Measurements from ENCODE around the gene CTNNA2.

The CTNNA2 gene

GRCh38 chr2:79630972-79631557, 118.2 kb downstream of the CTNNA2 start:
- no peaks in the 10 kb centered on the region for H3K4me1 ChIP-seq (ENCODE audit: control insufficient read depth in 2 of 2, insufficient read depth in 2 of 2, low read length in 2 of 2)
- no peaks in the 10 kb centered on the region for H3K27me3 ChIP-seq (ENCODE audit: control insufficient read depth in 2 of 2, insufficient read depth in 2 of 2, low read length in 2 of 2)
- H3K9me3 ChIP-seq (ENCODE audit: control insufficient read depth in 2 of 2, low read length in 2 of 2), result no peaks in the 10 kb centered on the region
- no peak overlapping the region for H3K4me3 ChIP-seq (ENCODE audit: low read length in 2 of 2)
- no peak overlapping the region for H3K27ac ChIP-seq (ENCODE audit: low read depth in 2 of 2, low read length in 2 of 2)
- H3K9ac ChIP-seq (ENCODE audit: low read depth in 1 of 2, low read length in 2 of 2), result no peak overlapping the region
- H3K36me3 ChIP-seq (ENCODE audit: control insufficient read depth in 2 of 2, insufficient read depth in 2 of 2, low read length in 2 of 2), result no peaks in the 10 kb centered on the region

DNA sequence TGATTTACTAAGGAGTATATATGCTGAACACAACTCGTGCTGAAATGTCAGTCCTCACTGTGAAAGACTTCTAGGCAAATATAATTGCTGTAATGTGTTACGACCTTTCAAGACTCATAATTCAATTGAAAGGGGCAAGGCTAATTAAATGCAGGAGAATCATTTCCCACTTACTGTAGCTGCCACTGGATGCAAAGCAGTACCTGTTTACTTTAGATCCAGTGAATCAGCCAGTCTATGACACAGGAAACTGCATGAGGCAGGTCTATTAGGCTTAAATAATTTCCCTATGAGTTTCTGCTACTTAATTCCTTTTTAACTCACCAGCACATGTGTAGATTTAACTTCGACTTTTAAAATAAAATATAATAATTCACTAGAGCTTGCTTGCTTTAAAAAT, 125.6 kb downstream of the CTNNA2 start:
- no peak overlapping the region for H3K4me3 ChIP-seq (ENCODE audit: low read length in 2 of 2)
- H3K27me3 ChIP-seq (ENCODE audit: control insufficient read depth in 2 of 2, insufficient read depth in 2 of 2, low read length in 2 of 2), result no peaks in the 10 kb centered on the region
- no peaks in the 10 kb centered on the region for H3K36me3 ChIP-seq (ENCODE audit: control insufficient read depth in 2 of 2, insufficient read depth in 2 of 2, low read length in 2 of 2)
- no peaks in the 10 kb centered on the region for H3K4me1 ChIP-seq (ENCODE audit: control insufficient read depth in 2 of 2, insufficient read depth in 2 of 2, low read length in 2 of 2)
- H3K27ac ChIP-seq (ENCODE audit: low read depth in 2 of 2, low read length in 2 of 2), result no peak overlapping the region
- no peaks in the 10 kb centered on the region for H3K9me3 ChIP-seq (ENCODE audit: control insufficient read depth in 2 of 2, low read length in 2 of 2)
- H3K9ac ChIP-seq (ENCODE audit: low read depth in 1 of 2, low read length in 2 of 2), result no peak overlapping the region

DNA sequence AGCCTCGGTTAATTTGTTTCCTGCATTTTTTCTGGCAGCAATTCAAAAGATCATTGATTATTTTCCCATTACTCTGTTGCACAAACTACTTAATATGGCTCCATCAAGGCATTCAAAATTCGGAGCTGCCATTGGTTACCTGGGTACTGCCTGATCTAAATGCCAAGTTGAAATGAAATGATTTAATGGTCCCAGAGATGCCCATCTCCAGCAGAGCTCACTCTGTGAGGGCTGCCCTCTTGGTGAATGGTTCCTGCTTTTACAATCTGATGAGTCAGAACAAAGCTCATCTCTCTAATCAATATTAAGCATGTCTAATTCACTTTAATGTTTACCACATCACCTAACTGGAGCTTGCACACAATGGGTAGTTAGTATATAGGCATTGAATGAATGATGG, 126.1 kb downstream of the CTNNA2 start:
- no peaks in the 10 kb centered on the region for H3K9me3 ChIP-seq (ENCODE audit: control insufficient read depth in 2 of 2, low read length in 2 of 2)
- H3K4me1 ChIP-seq (ENCODE audit: control insufficient read depth in 2 of 2, insufficient read depth in 2 of 2, low read length in 2 of 2), result no peaks in the 10 kb centered on the region
- H3K27ac ChIP-seq (ENCODE audit: low read depth in 2 of 2, low read length in 2 of 2), result no peak overlapping the region
- no peaks in the 10 kb centered on the region for H3K36me3 ChIP-seq (ENCODE audit: control insufficient read depth in 2 of 2, insufficient read depth in 2 of 2, low read length in 2 of 2)
- no peak overlapping the region for H3K9ac ChIP-seq (ENCODE audit: low read depth in 1 of 2, low read length in 2 of 2)
- H3K4me3 ChIP-seq (ENCODE audit: low read length in 2 of 2), result no peak overlapping the region
- no peaks in the 10 kb centered on the region for H3K27me3 ChIP-seq (ENCODE audit: control insufficient read depth in 2 of 2, insufficient read depth in 2 of 2, low read length in 2 of 2)

DNA sequence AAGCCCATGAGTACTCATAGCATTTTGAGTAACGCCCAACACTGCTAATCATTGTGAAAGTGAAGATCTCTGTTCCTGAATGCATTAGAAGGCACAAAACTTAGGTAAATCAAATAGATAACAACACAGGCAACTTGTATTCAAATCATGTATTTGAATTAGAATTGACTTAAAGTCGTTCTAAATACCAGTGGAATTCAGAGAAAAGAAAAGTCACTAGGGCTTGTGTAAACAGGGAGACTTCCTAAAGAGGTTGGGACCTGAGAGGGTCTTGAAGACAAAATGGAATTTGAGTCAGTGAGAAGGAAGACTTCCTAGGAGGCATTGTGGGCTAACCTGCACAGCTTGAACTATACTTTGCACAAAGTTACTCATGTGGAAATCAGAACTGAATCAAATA, 127.2 kb downstream of the CTNNA2 start:
- Histone ChIP-seq H3K27me3 (ENCODE audit: control insufficient read depth in 2 of 2, insufficient read depth in 2 of 2, low read length in 2 of 2) (no peaks in the 10 kb centered on the region), H3K27ac (ENCODE audit: low read depth in 2 of 2, low read length in 2 of 2) (no peak overlapping the region), H3K36me3 (ENCODE audit: control insufficient read depth in 2 of 2, insufficient read depth in 2 of 2, low read length in 2 of 2) (no peaks in the 10 kb centered on the region)

GRCh38 chr2:79649531-79649930, 136.7 kb downstream of the CTNNA2 start:
- H3K4me3 ChIP-seq (ENCODE audit: low read length in 2 of 2), result no peak overlapping the region
- no peaks in the 10 kb centered on the region for H3K27me3 ChIP-seq (ENCODE audit: control insufficient read depth in 2 of 2, insufficient read depth in 2 of 2, low read length in 2 of 2)
- no peaks in the 10 kb centered on the region for H3K4me1 ChIP-seq (ENCODE audit: control insufficient read depth in 2 of 2, insufficient read depth in 2 of 2, low read length in 2 of 2)
- no peak overlapping the region for H3K27ac ChIP-seq (ENCODE audit: low read depth in 2 of 2, low read length in 2 of 2)
- H3K36me3 ChIP-seq (ENCODE audit: control insufficient read depth in 2 of 2, insufficient read depth in 2 of 2, low read length in 2 of 2), result no peaks in the 10 kb centered on the region
- H3K9ac ChIP-seq (ENCODE audit: low read depth in 1 of 2, low read length in 2 of 2), result no peak overlapping the region
- no peaks in the 10 kb centered on the region for H3K9me3 ChIP-seq (ENCODE audit: control insufficient read depth in 2 of 2, low read length in 2 of 2)

More for the DNA sequence above, 127.2 kb downstream of the CTNNA2 start:
- H3K9ac ChIP-seq (ENCODE audit: low read depth in 1 of 2, low read length in 2 of 2), result no peak overlapping the region
- no peak overlapping the region for H3K4me3 ChIP-seq (ENCODE audit: low read length in 2 of 2)
- H3K9me3 ChIP-seq (ENCODE audit: control insufficient read depth in 2 of 2, low read length in 2 of 2), result no peaks in the 10 kb centered on the region
- H3K4me1 ChIP-seq (ENCODE audit: control insufficient read depth in 2 of 2, insufficient read depth in 2 of 2, low read length in 2 of 2), result no peaks in the 10 kb centered on the region

DNA sequence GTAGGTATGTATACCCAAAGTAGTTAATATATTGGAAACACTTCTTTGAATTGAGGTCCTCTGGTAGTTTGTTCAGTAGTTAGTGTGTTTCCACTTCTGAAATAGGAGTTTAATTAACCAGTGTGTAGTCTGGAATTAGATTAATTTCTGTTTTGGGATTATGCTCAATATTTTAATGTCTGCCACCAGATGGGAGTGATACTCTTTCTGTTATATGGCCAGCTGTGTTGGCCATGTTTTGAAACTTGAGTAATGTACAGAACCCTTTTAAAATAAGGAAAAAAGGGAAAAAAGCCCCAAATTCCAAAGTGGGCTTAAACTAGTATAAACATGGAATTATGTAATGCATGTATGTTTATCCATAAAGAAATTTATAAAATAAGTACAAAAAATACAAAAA, 147.7 kb downstream of the CTNNA2 start:
- H3K27ac ChIP-seq (ENCODE audit: low read depth in 2 of 2, low read length in 2 of 2), result no peak overlapping the region
- no peak overlapping the region for H3K9ac ChIP-seq (ENCODE audit: low read depth in 1 of 2, low read length in 2 of 2)
- no peak overlapping the region for H3K4me3 ChIP-seq (ENCODE audit: low read length in 2 of 2)
- no peaks in the 10 kb centered on the region for H3K9me3 ChIP-seq (ENCODE audit: control insufficient read depth in 2 of 2, low read length in 2 of 2)
- no peaks in the 10 kb centered on the region for H3K4me1 ChIP-seq (ENCODE audit: control insufficient read depth in 2 of 2, insufficient read depth in 2 of 2, low read length in 2 of 2)
- H3K36me3 ChIP-seq (ENCODE audit: control insufficient read depth in 2 of 2, insufficient read depth in 2 of 2, low read length in 2 of 2), result no peaks in the 10 kb centered on the region
- H3K27me3 ChIP-seq (ENCODE audit: control insufficient read depth in 2 of 2, insufficient read depth in 2 of 2, low read length in 2 of 2), result no peaks in the 10 kb centered on the region

- H3K4me3 ChIP-seq (ENCODE audit: low read length in 2 of 2), result no peak overlapping the region
- no peaks in the 10 kb centered on the region for H3K36me3 ChIP-seq (ENCODE audit: control insufficient read depth in 2 of 2, insufficient read depth in 2 of 2, low read length in 2 of 2)
- no peaks in the 10 kb centered on the region for H3K9me3 ChIP-seq (ENCODE audit: control insufficient read depth in 2 of 2, low read length in 2 of 2)
- no peaks in the 10 kb centered on the region for H3K27me3 ChIP-seq (ENCODE audit: control insufficient read depth in 2 of 2, insufficient read depth in 2 of 2, low read length in 2 of 2)
- H3K4me1 ChIP-seq (ENCODE audit: control insufficient read depth in 2 of 2, insufficient read depth in 2 of 2, low read length in 2 of 2), result no peaks in the 10 kb centered on the region
- H3K9ac ChIP-seq (ENCODE audit: low read depth in 1 of 2, low read length in 2 of 2), result no peak overlapping the region
- no peak overlapping the region for H3K27ac ChIP-seq (ENCODE audit: low read depth in 2 of 2, low read length in 2 of 2)
These were observed 152.2 kb downstream of the CTNNA2 start for GRCh38 chr2:79665091-79665490.

- Histone ChIP-seq H3K9ac (ENCODE audit: low read depth in 1 of 2, low read length in 2 of 2) (no peak overlapping the region), H3K4me1 (ENCODE audit: control insufficient read depth in 2 of 2, insufficient read depth in 2 of 2, low read length in 2 of 2) (no peaks in the 10 kb centered on the region), H3K4me3 (ENCODE audit: low read length in 2 of 2) (no peak overlapping the region), H3K9me3 (ENCODE audit: control insufficient read depth in 2 of 2, low read length in 2 of 2) (no peaks in the 10 kb centered on the region), H3K27me3 (ENCODE audit: control insufficient read depth in 2 of 2, insufficient read depth in 2 of 2, low read length in 2 of 2) (no peaks in the 10 kb centered on the region), H3K27ac (ENCODE audit: low read depth in 2 of 2, low read length in 2 of 2) (no peak overlapping the region), H3K36me3 (ENCODE audit: control insufficient read depth in 2 of 2, insufficient read depth in 2 of 2, low read length in 2 of 2) (no peaks in the 10 kb centered on the region)
These were observed 153.6 kb downstream of the CTNNA2 start for GRCh38 chr2:79666430-79666829.

DNA sequence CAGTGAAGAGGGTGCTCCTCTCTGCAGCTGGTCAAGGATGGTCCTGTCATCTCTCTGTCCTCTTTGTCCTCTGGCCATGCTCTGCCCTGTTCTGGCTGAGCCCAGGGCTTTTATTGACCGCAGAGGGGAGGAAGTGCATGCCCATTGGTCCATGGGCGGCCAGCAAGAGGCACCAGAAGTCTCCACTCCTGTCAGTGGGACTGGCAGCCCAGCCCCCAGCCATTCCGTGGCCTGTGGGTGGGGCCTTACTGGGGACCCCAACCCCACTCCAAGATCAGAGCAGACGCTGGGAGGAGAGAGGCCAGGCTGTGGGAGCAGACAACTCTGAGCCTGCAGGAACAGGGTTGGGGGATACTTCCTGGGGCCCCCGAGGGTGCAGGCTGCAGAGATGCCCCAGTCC, 156.9 kb downstream of the CTNNA2 start:
- Histone ChIP-seq H3K27me3 (ENCODE audit: control insufficient read depth in 2 of 2, insufficient read depth in 2 of 2, low read length in 2 of 2) (no peaks in the 10 kb centered on the region), H3K4me3 (ENCODE audit: low read length in 2 of 2) (no peak overlapping the region), H3K4me1 (ENCODE audit: control insufficient read depth in 2 of 2, insufficient read depth in 2 of 2, low read length in 2 of 2) (no peaks in the 10 kb centered on the region), H3K9me3 (ENCODE audit: control insufficient read depth in 2 of 2, low read length in 2 of 2) (no peaks in the 10 kb centered on the region), H3K36me3 (ENCODE audit: control insufficient read depth in 2 of 2, insufficient read depth in 2 of 2, low read length in 2 of 2) (no peaks in the 10 kb centered on the region), H3K9ac (ENCODE audit: low read depth in 1 of 2, low read length in 2 of 2) (no peak overlapping the region), H3K27ac (ENCODE audit: low read depth in 2 of 2, low read length in 2 of 2) (no peak overlapping the region)

DNA sequence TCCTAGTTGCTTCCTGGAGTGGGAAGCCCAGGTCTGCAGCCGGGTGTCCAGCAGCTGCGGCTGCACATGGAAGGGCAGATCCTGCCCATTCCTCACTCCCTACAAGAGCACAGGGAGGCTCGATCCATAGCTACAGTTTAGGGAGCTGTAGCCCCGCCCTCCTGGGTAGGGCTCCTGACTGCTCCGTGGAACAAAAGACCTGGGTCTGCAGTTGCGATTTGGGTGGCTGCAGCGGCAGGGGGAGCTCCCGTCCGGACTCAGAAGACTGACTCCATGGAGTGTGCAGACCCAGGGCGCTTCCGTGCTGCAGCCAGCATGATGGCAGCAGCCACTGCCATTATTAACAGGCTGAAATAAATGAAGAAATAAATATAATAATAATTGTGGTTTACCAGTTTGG, 157.3 kb downstream of the CTNNA2 start:
- Histone ChIP-seq H3K4me3 (ENCODE audit: low read length in 2 of 2) (no peak overlapping the region), H3K4me1 (ENCODE audit: control insufficient read depth in 2 of 2, insufficient read depth in 2 of 2, low read length in 2 of 2) (no peaks in the 10 kb centered on the region), H3K36me3 (ENCODE audit: control insufficient read depth in 2 of 2, insufficient read depth in 2 of 2, low read length in 2 of 2) (no peaks in the 10 kb centered on the region), H3K27ac (ENCODE audit: low read depth in 2 of 2, low read length in 2 of 2) (no peak overlapping the region), H3K9ac (ENCODE audit: low read depth in 1 of 2, low read length in 2 of 2) (no peak overlapping the region), H3K27me3 (ENCODE audit: control insufficient read depth in 2 of 2, insufficient read depth in 2 of 2, low read length in 2 of 2) (no peaks in the 10 kb centered on the region), H3K9me3 (ENCODE audit: control insufficient read depth in 2 of 2, low read length in 2 of 2) (no peaks in the 10 kb centered on the region)

- H3K36me3 ChIP-seq (ENCODE audit: control insufficient read depth in 2 of 2, insufficient read depth in 2 of 2, low read length in 2 of 2), result no peaks in the 10 kb centered on the region
- H3K4me1 ChIP-seq (ENCODE audit: control insufficient read depth in 2 of 2, insufficient read depth in 2 of 2, low read length in 2 of 2), result no peaks in the 10 kb centered on the region
- H3K4me3 ChIP-seq (ENCODE audit: low read length in 2 of 2), result no peak overlapping the region
- H3K27ac ChIP-seq (ENCODE audit: low read depth in 2 of 2, low read length in 2 of 2), result no peak overlapping the region
- no peaks in the 10 kb centered on the region for H3K27me3 ChIP-seq (ENCODE audit: control insufficient read depth in 2 of 2, insufficient read depth in 2 of 2, low read length in 2 of 2)
- no peaks in the 10 kb centered on the region for H3K9me3 ChIP-seq (ENCODE audit: control insufficient read depth in 2 of 2, low read length in 2 of 2)
- no peak overlapping the region for H3K9ac ChIP-seq (ENCODE audit: low read depth in 1 of 2, low read length in 2 of 2)
These were observed 174.0 kb downstream of the CTNNA2 start for GRCh38 chr2:79686884-79687283.
